Liver (tissue), 9 donors: Measurements from ENCODE around the gene RPL23. TPM values are rescaled to one million over a fixed set of nuclear protein-coding genes. Genes with fewer than 3 reads are reported as not detected.

Experiments
- DNase-seq: peaks from one replicate; pipeline ENCODE4 v3.0.0-alpha.2; 2017; ENCODE audit warnings: low spot score
- H3K27ac ChIP-seq, 2 donors: one replicate each; pipeline ENCODE4 v1.7.0; 2013; ENCODE audit warnings: inconsistent platforms in 2 of 2, low read length in 2 of 2, control low read depth in 1 of 2, low read depth in 1 of 2, mild to moderate bottlenecking in 1 of 2
- H3K27me3 ChIP-seq, 4 donors: one replicate each; pipeline versions ENCODE4 v1.6.1 to v1.7.0; 2013; ENCODE audit warnings: low read length in 3 of 4, inconsistent platforms in 1 of 4, mild to moderate bottlenecking in 1 of 4, moderate library complexity in 1 of 4; ENCODE audit not compliant: control insufficient read depth in 4 of 4, insufficient read depth in 4 of 4
- H3K36me3 ChIP-seq, 4 donors: one replicate each; pipeline versions ENCODE4 v1.6.1 to v1.7.0; 2013; ENCODE audit warnings: low read length in 3 of 4, mild to moderate bottlenecking in 3 of 4, low read depth in 1 of 4, moderate library complexity in 1 of 4; ENCODE audit not compliant: control insufficient read depth in 4 of 4, insufficient read depth in 3 of 4
- H3K4me1 ChIP-seq, 4 donors: one replicate each; pipeline versions ENCODE4 v1.6.1 to v1.7.0; 2013; ENCODE audit warnings: low read length in 3 of 4, mild to moderate bottlenecking in 3 of 4, moderate library complexity in 1 of 4; ENCODE audit not compliant: control insufficient read depth in 4 of 4, insufficient read depth in 4 of 4
- H3K4me3 ChIP-seq, 3 donors: one replicate each; pipeline versions ENCODE4 v1.6.1 to v1.7.0; 2013; ENCODE audit warnings: low read length in 3 of 3, control low read depth in 1 of 3, low read depth in 1 of 3, mild to moderate bottlenecking in 1 of 3
- H3K9ac ChIP-seq, 2 donors: one replicate each; pipeline ENCODE4 v1.7.0; 2013; ENCODE audit warnings: low read length in 2 of 2, mild to moderate bottlenecking in 2 of 2, moderate library complexity in 2 of 2, control low read depth in 1 of 2, low read depth in 1 of 2
- H3K9me3 ChIP-seq, 4 donors: one replicate each; pipeline versions ENCODE4 v1.6.1 to v1.7.0; 2013; ENCODE audit warnings: low read length in 3 of 4; ENCODE audit not compliant: control insufficient read depth in 4 of 4
- ATF3 ChIP-seq: IDR thresholded peaks from 2 replicates; pipeline ENCODE4 v1.6.1; 2016; ENCODE audit warnings: antibody characterized with exemption
- CTCF ChIP-seq: fragments of 150-350 bp; IDR thresholded peaks from 2 replicates; pipeline ENCODE4 v1.5.1; 2017; ENCODE audit warnings: improper control_type of control experiment, low read depth, low read length; ENCODE audit not compliant: missing input control
- EGR1 ChIP-seq, 2 donors: IDR thresholded peaks; 2 replicates each; pipeline ENCODE4 v1.6.1; 2016 to 2018; ENCODE audit warnings: antibody characterized with exemption in 2 of 2, low read depth in 2 of 2
- FOXA1 ChIP-seq: IDR thresholded peaks from 2 replicates; pipeline ENCODE4 v1.6.1; 2016; ENCODE audit warnings: antibody characterized with exemption
- FOXA2 ChIP-seq: IDR thresholded peaks from 2 replicates; pipeline ENCODE4 v1.6.1; 2016; ENCODE audit warnings: antibody characterized with exemption
- GABPA ChIP-seq, 2 donors: IDR thresholded peaks in 1 of 2; conservative IDR thresholded peaks in 1 of 2; 2 replicates each; pipeline ENCODE4 v1.6.1; 2016; ENCODE audit warnings: antibody characterized with exemption in 2 of 2, mild to moderate bottlenecking in 1 of 2, moderate library complexity in 1 of 2
- HNF4A ChIP-seq, 2 donors: conservative IDR thresholded peaks; 2 replicates each; pipeline ENCODE4 v1.6.1; 2016; ENCODE audit warnings: antibody characterized with exemption in 2 of 2, mild to moderate bottlenecking in 2 of 2
- HNF4G ChIP-seq: IDR thresholded peaks from 2 replicates; pipeline ENCODE4 v1.6.1; 2016; ENCODE audit warnings: antibody characterized with exemption
- JUND ChIP-seq, 2 donors: IDR thresholded peaks; 2 replicates each; pipeline ENCODE4 v1.6.1; 2016; ENCODE audit warnings: antibody characterized with exemption in 2 of 2
- MAX ChIP-seq: IDR thresholded peaks from 2 replicates; pipeline ENCODE4 v1.6.1; 2016; ENCODE audit warnings: antibody characterized with exemption
- NR2F2 ChIP-seq: IDR thresholded peaks from 2 replicates; pipeline ENCODE4 v1.6.1; 2016; ENCODE audit warnings: antibody characterized with exemption
- RAD21 ChIP-seq, 2 donors: IDR thresholded peaks; 2 replicates each; pipeline ENCODE4 v1.6.1; 2016; ENCODE audit warnings: antibody characterized with exemption in 2 of 2, mild to moderate bottlenecking in 2 of 2
- REST ChIP-seq: IDR thresholded peaks from 2 replicates; pipeline ENCODE4 v1.6.1; 2016; ENCODE audit warnings: antibody characterized with exemption, mild to moderate bottlenecking
- RXRA ChIP-seq, 2 donors: IDR thresholded peaks; 2 replicates each; pipeline ENCODE4 v1.6.1; 2017 to 2018; ENCODE audit warnings: antibody characterized with exemption in 2 of 2, mild to moderate bottlenecking in 1 of 2
- SP1 ChIP-seq: IDR thresholded peaks from 2 replicates; pipeline ENCODE4 v1.6.1; 2018; ENCODE audit warnings: antibody characterized with exemption, mild to moderate bottlenecking
- TAF1 ChIP-seq: conservative IDR thresholded peaks from 2 replicates; pipeline ENCODE4 v1.6.1; 2016; ENCODE audit warnings: antibody characterized with exemption, mild to moderate bottlenecking
- ZBTB33 ChIP-seq: IDR thresholded peaks from 2 replicates; pipeline ENCODE4 v1.6.1; 2016; ENCODE audit warnings: antibody characterized with exemption
- WGBS: extraction: QIAGEN DNeasy Blood & Tissue Kit; methylation state at CpG from one replicate; pipeline ENCODE4 v1.1.7; 2013; 5-methylcytosine and 5-hydroxymethylcytosine counted together
- polyA plus RNA-seq, 2 donors: library from polyadenylated mRNA; stranded (reverse) in 1 of 2; unstranded in 1 of 2; fragments of 200-250 nt in 1 of 2; fragments of >200 nt in 1 of 2; fragmentation: Nextera tagmentation in 1 of 2; extraction: Ambion mirVana in 1 of 2; gene quantifications; one replicate each; pipeline versions ENCODE4 v1.2.1 to v1.2.3, GENCODE V29; 2013 to 2015
- total RNA-seq, 2 donors: library from RNA; depleted of rRNA; stranded (reverse); fragments of >200 nt; gene quantifications; one replicate each; pipeline ENCODE4 v1.2.3, GENCODE V29; 2014
- donor health status: healthy.
- donor health status: healthy.
- donor health status: healthy.
- donor health status: healthy.
- donor health status: healthy.

Gene RPL23
- total and polyA plus RNA-seq, 4 donors: 284 to 797 (median 646) TPM

- peak overlapping the region; percentile 48 to 95 for H3K9ac ChIP-seq
- no peak for DNase-seq
- peak in 1 of 2 donors; percentile 14 for TF ChIP-seq RAD21 (IDR thresholded peaks at IDR 0.05)
- peak; percentile 10 for TF ChIP-seq MAX
- TF ChIP-seq FOXA1: no peak
- no peak for TF ChIP-seq HNF4A (conservative IDR thresholded peaks at IDR 0.05)
- H3K9me3 ChIP-seq: no peaks in the 10 kb centered on the region
- H3K27ac ChIP-seq: peak overlapping the region; percentile 90 to 98
- 1% methylated on average over 19 of the region's 19 CpGs for WGBS
- no peaks in the 10 kb centered on the region for H3K27me3 ChIP-seq
- H3K4me1 ChIP-seq: peaks cover 0 to 21% (median 18%) of the 10 kb centered on the region in 4 donors
- H3K36me3 ChIP-seq: peaks cover 14 to 40% (median 33%) of the 10 kb centered on the region in 4 donors
- H3K4me3 ChIP-seq: peak overlapping the region; percentile 60 to 92 (median 78)
These were observed 690 bp downstream of the RPL23 start for GRCh38 chr17:38852771-38853291.

- Histone ChIP-seq H3K27ac (no peak overlapping the region), H3K9me3 (no peaks in the 10 kb centered on the region), H3K27me3 (no peaks in the 10 kb centered on the region), H3K4me1 (peaks cover 0 to 21% (median 18%) of the 10 kb centered on the region in 4 donors), H3K4me3 (peak overlapping the region; percentile 3 to 60 (median 20)), H3K9ac (peak overlapping the region in 1 of 2 donors; percentile 62), H3K36me3 (peaks cover 14 to 44% (median 38%) of the 10 kb centered on the region in 4 donors)
- TF ChIP-seq TAF1 (no peak), GABPA (IDR thresholded peaks at IDR 0.05 in 1 of 2, conservative IDR thresholded peaks at IDR 0.05 in 1 of 2) (no peak), ZBTB33 (no peak), SP1 (no peak), FOXA1 (no peak), NR2F2 (no peak), FOXA2 (no peak), HNF4A (conservative IDR thresholded peaks at IDR 0.05) (no peak), MAX (no peak), EGR1 (IDR thresholded peaks at IDR 0.05; ENCODE audit: low read depth in 2 of 2) (no peak), CTCF (no peak), HNF4G (no peak), ATF3 (no peak), RXRA (IDR thresholded peaks at IDR 0.05) (no peak), JUND (IDR thresholded peaks at IDR 0.05) (no peak), REST (no peak), RAD21 (IDR thresholded peaks at IDR 0.05) (no peak)
- DNase-seq: no peak
- 71% methylated on average over 2 of the region's 2 CpGs for WGBS
These were observed 2.1 kb downstream of the RPL23 start for GRCh38 chr17:38851434-38851833.
